GM21447 (cell line): ENCODE data around the gene FOXP1.

Experiments used
- ATAC-seq: cut with Tn5 transposase; IDR thresholded peaks from one replicate; pipeline ENCODE4 v1.9.1; 2021; ENCODE audit not compliant: unreplicated experiment

Gene FOXP1

GRCh38 chr3:71164881-71165280, 418.6 kb downstream of the FOXP1 start:
- no peak for ATAC-seq

- ATAC-seq, result no peak
Observed at GRCh38 chr3:71163198-71163918, 420.2 kb downstream of the FOXP1 start.

- no peak for ATAC-seq
Observed at GRCh38 chr3:71162221-71162620, 421.3 kb downstream of the FOXP1 start.

GRCh38 chr3:71160785-71161546, 422.6 kb downstream of the FOXP1 start:
- no peak for ATAC-seq

- ATAC-seq, result no peak
Observed at GRCh38 chr3:71156062-71156665, 427.4 kb downstream of the FOXP1 start.

DNA sequence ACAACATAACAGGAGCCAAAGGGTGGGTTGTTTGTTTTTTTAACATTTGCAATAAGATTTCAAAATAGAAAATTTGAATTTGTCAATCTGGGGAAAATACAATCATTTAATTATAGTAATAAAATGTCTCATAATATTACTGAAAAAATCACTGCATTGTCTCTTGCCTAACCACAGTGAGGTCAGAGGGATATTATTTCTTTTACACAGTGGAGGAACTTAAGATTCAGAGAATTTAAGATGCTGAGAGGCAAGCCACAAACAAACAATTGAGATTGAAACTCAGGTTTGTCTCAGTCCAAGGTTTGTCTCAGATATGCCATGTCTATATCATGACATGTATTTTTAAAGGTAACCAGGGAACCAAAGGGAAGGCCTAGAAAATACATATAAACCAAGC, 428.7 kb downstream of the FOXP1 start:
- ATAC-seq, result no peak

- ATAC-seq, result no peak
Observed at GRCh38 chr3:71153713-71154112, 429.8 kb downstream of the FOXP1 start.

GRCh38 chr3:71152892-71153265, 430.6 kb downstream of the FOXP1 start:
- no peak for ATAC-seq

- no peak for ATAC-seq
Observed at GRCh38 chr3:71152039-71152891, 431.3 kb downstream of the FOXP1 start.

- no peak for ATAC-seq
Observed at GRCh38 chr3:71149959-71150954, 433.3 kb downstream of the FOXP1 start.

DNA sequence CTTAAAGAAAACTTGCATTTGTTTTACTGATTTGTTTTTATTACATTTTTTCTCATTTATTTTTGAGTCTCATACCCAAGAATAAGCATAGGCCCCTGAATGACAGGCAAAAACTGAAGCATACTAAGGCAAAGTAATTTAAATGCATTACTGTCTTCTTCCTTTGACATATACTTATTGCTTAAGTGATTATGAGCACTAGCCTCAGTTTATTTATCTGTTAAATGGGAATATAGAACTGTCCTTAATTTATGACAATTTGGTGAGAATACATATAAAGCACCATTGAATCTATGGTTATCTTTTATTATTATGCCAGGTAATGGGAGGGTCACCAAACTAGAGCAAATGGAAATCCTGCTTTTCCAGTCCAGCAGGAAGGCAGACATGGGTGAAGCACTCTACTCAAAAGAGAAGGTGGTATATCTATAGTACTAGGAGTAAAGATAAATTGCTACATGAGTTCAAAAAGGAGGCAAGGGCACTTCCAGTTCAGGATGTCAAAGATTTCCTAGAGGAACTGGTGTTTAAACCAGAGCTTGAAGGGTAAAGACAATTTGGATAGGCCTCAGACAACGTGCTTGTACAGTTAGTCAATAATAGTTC, 435.0 kb downstream of the FOXP1 start:
- no peak for ATAC-seq

- ATAC-seq, result no peak
Observed at GRCh38 chr3:71146673-71147072, 436.9 kb downstream of the FOXP1 start.

GRCh38 chr3:71145954-71146353, 437.6 kb downstream of the FOXP1 start:
- ATAC-seq, result no peak

- no peak for ATAC-seq
Observed at GRCh38 chr3:71144525-71145253, 438.8 kb downstream of the FOXP1 start.

GRCh38 chr3:71143493-71143892, 440.0 kb downstream of the FOXP1 start:
- ATAC-seq, result no peak

GRCh38 chr3:71142441-71143161, 440.9 kb downstream of the FOXP1 start:
- no peak for ATAC-seq

GRCh38 chr3:71140477-71140876, 443.1 kb downstream of the FOXP1 start:
- ATAC-seq, result no peak

GRCh38 chr3:71139496-71139895, 444.0 kb downstream of the FOXP1 start:
- no peak for ATAC-seq
